Measurements from ENCODE around the gene PET117. TPM values are rescaled to one million over a fixed set of nuclear protein-coding genes. Genes with fewer than 3 reads are reported as not detected.
"Not testable (repeated sequence)": the region's sequence is repeated elsewhere in the genome, so short reads cannot be mapped to it uniquely, and the experiment has no call there.

PET117 gene, protein sequence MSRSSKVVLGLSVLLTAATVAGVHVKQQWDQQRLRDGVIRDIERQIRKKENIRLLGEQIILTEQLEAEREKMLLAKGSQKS
- 17.0 and 20.3 TPM in 2 replicates for total RNA-seq (2014; rRNA removed; shearing (Covaris generic))

- DNase-seq (ENCODE audit: low spot score), result peak; percentile 79
Observed at GRCh38 chr20:18137412-18138265, at the start of gene PET117, which contains the start of gene KAT14. TSS of gene PET117 (plus strand) at chr20:18137863. CDS start at chr20:18137956, 93 bp downstream. TSS of gene KAT14 (plus strand) at chr20:18137863. CDS start at chr20:18142661, 4,798 bp downstream.

GRCh38 chr20:18088298-18088697, 49.4 kb upstream of the PET117 start:
- DNase-seq (ENCODE audit: low spot score), result not testable (repeated sequence)

GRCh38 chr20:18088841-18089240, 48.8 kb upstream of the PET117 start:
- not testable (repeated sequence) for DNase-seq (ENCODE audit: low spot score)

- DNase-seq (ENCODE audit: low spot score), result no peak
Observed at GRCh38 chr20:18090044-18090443, 47.6 kb upstream of the PET117 start.

GRCh38 chr20:18090477-18090876, 47.2 kb upstream of the PET117 start:
- no peak for DNase-seq (ENCODE audit: low spot score)

- DNase-seq (ENCODE audit: low spot score), result no peak
Observed at GRCh38 chr20:18091623-18092022, 46.0 kb upstream of the PET117 start.

GRCh38 chr20:18092890-18093289, 44.8 kb upstream of the PET117 start:
- DNase-seq (ENCODE audit: low spot score), result no peak

GRCh38 chr20:18093388-18093787, 44.3 kb upstream of the PET117 start:
- DNase-seq (ENCODE audit: low spot score), result no peak

- no peak for DNase-seq (ENCODE audit: low spot score)
Observed at GRCh38 chr20:18094191-18094590, 43.5 kb upstream of the PET117 start.

DNA sequence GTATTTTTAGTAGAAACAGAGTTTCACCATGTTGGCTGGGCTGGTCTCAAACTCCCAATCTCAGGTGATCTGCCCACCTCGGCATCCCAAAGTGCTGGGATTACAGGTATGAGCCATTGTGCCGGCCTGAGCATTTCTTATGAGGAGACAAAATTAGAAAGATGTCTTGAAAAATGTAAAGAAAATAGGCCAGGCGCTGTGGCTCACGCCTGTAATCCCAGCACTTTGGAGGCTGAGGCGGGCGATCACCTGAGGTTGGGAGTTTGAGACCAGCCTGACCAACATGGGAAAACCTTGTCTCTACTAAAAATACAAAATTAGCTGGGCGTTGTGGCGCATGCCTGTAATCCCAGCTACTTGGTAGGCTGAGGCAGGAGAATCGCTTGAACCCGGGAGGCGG, 37.1 kb upstream of the PET117 start:
- DNase-seq (ENCODE audit: low spot score), result not testable (repeated sequence)

DNA sequence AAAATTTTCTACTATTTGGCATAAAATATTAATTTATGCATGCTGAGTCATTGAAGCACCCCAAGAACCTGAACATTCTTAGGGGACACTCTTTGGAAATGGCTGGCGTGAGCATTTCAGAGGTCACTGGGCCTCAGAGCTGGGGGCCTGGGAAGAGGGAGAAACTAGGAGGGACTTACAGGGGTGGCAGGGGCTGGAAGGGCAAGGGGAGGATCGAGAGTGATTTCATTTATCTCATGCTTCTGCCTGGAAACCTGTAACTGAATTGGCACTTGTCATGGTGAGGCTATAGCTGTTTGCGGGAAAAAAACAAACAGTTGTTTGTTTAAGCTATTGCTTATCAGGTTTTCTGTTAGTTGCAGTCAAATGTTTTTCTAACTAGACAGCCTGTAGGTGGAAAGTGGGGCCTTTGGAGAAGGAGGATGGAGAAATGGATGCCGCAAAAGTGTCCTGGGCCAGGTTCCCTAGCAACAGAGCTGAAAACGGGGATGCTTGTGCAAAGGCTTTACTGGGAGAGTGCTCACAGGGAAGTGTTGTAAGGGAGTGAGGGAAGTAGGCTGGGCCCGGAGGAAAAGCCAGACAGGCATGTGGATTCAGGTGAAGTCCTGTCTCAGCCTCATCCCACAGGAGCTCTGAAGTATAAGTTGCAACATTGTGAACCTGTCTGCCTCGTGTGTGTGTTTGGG, 36.4 kb upstream of the PET117 start:
- DNase-seq (ENCODE audit: low spot score), result no peak

DNA sequence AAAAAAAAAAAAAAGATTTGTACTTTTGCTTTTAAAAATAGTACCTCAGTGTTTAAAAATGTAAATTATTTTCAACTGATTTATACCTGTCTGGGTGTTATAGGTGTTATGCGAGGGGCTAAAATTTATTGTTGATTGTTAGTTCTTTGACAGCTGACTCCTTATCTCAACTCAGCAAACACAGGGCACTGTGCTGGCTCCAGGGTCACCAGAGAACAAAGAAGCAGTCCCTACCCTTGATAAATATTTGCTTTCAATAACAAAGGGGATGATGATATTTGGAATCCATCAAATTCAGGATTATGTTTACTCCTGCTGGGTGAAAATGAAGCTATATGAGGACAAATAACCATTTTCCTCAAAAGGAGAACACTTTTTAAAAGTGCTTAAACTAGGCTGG, 34.2 kb upstream of the PET117 start:
- DNase-seq (ENCODE audit: low spot score), result no peak

DNA sequence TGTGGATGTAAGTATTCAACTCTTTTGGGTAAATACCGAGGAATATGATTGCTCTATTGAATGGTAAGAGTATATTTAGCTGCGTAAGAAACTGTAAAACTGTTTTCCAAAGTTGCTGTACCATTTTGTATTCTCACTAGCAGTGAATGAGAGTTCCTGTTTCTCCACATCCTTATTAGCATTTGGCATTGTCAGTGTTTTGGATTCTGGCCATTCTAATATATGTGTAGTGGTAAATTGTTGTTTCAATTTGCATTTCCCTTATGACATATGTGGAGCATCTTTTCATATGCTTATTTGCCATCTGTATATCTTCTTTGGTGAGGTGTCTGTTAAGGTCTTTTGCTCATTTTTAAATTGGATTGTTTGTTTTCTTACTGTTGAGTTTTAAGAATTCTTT, 29.3 kb upstream of the PET117 start:
- no peak for DNase-seq (ENCODE audit: low spot score)

DNA sequence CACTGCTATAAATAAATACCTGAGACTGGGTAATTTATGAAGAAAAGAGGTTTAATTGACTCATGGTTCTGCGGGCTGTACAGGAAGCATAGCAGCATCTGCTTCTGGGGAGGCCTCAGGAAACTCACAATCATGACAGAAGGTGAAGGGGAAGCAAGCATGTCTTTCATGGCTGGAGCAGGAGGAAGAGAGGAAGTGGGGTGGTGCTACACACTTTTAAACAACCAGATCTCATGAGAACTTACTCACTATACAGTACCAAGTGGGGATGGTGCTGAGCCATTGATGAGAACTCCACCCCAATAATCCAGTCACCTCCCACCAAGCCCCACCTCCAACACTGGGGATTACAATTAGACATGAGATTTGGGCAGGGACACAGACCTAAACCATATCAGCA, 9.1 kb upstream of the PET117 start:
- DNase-seq (ENCODE audit: low spot score), result not testable (repeated sequence)

DNA sequence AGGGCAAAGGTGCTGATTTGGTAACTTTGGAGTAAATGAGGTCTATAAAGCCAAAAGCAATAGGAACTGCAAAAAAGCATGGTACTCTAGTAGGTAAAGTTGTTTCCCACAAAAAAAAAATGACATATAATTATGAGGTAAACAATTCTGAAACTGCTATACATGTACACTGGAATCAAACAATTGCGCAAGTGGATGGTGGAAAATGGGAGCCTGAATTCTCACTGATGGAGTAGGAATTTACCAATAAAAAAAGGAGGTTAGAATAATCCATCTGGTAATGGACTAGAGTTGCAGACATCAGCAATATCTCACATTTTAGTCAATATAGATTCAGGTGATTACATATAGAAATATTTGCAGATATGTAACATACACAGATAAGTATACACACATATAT, 5.0 kb upstream of the PET117 start:
- no peak for DNase-seq (ENCODE audit: low spot score)

DNA sequence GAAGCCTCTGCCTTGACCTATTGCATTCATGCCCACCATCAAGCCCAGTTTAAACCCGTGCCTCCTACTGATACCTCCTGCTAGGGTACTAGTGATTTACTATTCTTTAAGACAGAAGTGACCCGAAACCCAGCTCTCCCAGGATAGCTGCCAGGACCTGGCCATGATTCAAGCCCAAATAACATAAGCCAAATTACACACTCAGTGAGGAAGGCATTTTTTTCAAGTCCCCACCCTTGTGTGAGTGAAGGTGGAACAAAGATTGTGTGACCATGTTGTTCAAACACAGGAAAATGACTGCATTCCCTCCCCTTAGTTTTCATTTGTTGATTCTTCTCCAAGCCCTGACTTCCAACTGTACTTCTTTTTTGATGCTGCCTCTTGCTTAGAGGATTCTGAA, 3.7 kb upstream of the PET117 start:
- no peak for DNase-seq (ENCODE audit: low spot score)

DNA sequence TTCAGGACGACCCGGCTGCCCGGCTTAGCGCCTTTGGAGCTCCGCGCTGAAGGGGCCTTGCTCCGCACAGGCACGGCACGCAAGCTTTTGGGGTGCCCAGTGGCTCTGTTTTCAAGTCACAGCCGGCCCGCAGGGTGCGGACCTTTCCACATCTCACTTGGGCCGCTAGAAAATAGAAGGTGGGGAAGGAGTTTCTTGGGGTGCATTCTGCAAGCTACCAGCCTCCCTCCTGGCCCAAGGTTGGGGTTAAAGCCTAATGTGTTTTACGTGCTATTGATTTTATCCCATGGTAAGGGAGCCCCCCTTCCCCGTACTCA, 561 bp downstream of the PET117 start:
- DNase-seq (ENCODE audit: low spot score), result no peak

DNA sequence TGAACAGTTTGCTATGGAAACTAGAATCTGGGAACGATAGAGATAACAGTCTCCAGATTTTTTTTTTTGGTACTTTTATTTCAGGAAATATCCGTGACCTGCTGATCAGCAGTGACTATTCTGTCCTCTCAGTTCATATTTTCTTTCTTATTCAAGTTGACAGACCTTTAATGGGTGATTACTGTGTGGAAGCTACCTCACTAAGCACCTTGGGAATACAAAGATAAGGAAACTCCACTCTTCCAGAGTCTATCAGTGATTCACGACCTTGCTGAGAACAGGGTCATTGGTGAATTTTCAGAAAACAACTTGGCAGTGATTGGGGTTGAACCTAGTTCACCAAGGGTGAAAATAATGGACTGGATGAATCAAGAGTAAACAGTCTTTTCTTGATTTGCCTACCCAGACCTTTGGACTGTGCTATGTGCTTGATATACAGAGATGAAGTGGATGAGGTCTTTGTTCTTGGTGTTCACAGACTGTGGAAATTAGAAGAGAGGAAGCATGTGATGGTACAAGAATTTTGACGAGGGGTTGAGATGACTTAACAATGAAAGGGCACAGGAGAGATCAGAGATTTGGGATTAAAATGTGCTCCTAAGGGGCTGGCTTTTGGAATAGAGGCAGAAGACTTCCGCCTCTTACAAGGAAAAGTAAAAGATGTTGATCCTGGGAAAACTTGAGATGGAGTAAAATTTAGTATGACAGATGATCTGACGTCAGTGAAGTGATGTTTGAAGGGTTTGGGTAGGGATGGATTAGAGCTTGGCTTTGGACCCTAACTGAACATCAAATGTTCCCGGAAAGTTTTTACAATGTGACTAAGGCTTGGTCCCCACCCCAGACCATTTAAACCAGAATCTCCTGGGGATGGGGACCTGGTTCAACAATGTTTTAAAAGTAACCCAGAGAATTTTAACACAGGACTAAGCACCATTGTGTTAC, 1.2 kb downstream of the PET117 start:
- DNase-seq (ENCODE audit: low spot score), result no peak

- no peak for DNase-seq (ENCODE audit: low spot score)
Observed at GRCh38 chr20:18139832-18140231, 2.2 kb downstream of the PET117 start.

- no peak for DNase-seq (ENCODE audit: low spot score)
Observed at GRCh38 chr20:18144541-18145099, 7.0 kb downstream of the PET117 start.

GRCh38 chr20:18154342-18154741, 16.7 kb downstream of the PET117 start:
- no peak for DNase-seq (ENCODE audit: low spot score)

Data from H4 (cell line).